ENCODE data around the gene ODF4.

DNA sequence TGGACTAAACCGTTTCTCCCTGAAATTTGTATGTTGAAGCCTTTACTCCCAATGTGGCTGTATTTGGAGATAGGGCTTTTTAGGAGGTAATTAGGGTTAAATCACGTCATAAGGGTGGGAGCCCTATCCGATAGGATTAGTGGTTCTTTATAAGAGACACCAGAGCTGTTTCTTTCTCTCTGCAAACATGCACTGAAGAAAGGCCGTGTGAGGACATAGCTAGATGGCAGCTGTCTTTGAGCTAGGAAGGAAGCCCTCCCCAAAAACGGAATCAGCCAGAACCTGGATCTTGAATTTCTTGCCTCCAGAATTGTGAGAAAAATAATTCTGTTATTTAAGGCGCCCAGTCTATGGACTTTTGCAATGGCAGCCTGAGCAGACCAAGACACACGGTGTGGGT lies 14.1 kb downstream of the ODF4 start:
- TF ChIP-seq, protein P1, sequence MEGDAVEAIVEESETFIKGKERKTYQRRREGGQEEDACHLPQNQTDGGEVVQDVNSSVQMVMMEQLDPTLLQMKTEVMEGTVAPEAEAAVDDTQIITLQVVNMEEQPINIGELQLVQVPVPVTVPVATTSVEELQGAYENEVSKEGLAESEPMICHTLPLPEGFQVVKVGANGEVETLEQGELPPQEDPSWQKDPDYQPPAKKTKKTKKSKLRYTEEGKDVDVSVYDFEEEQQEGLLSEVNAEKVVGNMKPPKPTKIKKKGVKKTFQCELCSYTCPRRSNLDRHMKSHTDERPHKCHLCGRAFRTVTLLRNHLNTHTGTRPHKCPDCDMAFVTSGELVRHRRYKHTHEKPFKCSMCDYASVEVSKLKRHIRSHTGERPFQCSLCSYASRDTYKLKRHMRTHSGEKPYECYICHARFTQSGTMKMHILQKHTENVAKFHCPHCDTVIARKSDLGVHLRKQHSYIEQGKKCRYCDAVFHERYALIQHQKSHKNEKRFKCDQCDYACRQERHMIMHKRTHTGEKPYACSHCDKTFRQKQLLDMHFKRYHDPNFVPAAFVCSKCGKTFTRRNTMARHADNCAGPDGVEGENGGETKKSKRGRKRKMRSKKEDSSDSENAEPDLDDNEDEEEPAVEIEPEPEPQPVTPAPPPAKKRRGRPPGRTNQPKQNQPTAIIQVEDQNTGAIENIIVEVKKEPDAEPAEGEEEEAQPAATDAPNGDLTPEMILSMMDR (IDR thresholded peaks at IDR 0.05) = no peak
- TF ChIP-seq POLR2A (IDR thresholded peaks at IDR 0.05) = no peak
